Fibroblast of upper back skin (primary cell): ENCODE data around the gene MACROH2A1.

Source experiments
- DNase-seq: peaks from one replicate; pipeline ENCODE4 v3.0.0-alpha.2; 2013

Gene MACROH2A1

GRCh38 chr5:135435467-135436330 lies 36.7 kb upstream of the MACROH2A1 start:
- peak; percentile 50 for DNase-seq

GRCh38 chr5:135434591-135435466 lies 35.8 kb upstream of the MACROH2A1 start:
- peak; percentile 72 for DNase-seq

- peak; percentile 64 for DNase-seq
Measured at GRCh38 chr5:135433681-135434426, 34.8 kb upstream of the MACROH2A1 start.

GRCh38 chr5:135432113-135432512 lies 33.1 kb upstream of the MACROH2A1 start:
- no peak for DNase-seq

- no peak for DNase-seq
Measured at GRCh38 chr5:135430135-135430437, 31.1 kb upstream of the MACROH2A1 start.

- peak; percentile 58 for DNase-seq
Measured at GRCh38 chr5:135429301-135430134, 30.5 kb upstream of the MACROH2A1 start.

- no peak for DNase-seq
Measured at GRCh38 chr5:135428586-135428985, 29.6 kb upstream of the MACROH2A1 start.

GRCh38 chr5:135426102-135427082 lies 27.4 kb upstream of the MACROH2A1 start:
- DNase-seq = peak; percentile 53

- no peak for DNase-seq
Measured at GRCh38 chr5:135425641-135426040, 26.6 kb upstream of the MACROH2A1 start.

- DNase-seq = peak; percentile 50
Measured at GRCh38 chr5:135423846-135424168, 24.8 kb upstream of the MACROH2A1 start.

GRCh38 chr5:135423146-135423845 lies 24.3 kb upstream of the MACROH2A1 start:
- DNase-seq = peak; percentile 37

GRCh38 chr5:135422419-135422818 lies 23.4 kb upstream of the MACROH2A1 start:
- no peak for DNase-seq

- no peak for DNase-seq
Measured at GRCh38 chr5:135417083-135417482, 18.1 kb upstream of the MACROH2A1 start.

GRCh38 chr5:135405082-135405481 lies 6.1 kb upstream of the MACROH2A1 start:
- DNase-seq = no peak

- DNase-seq = no peak
Measured at GRCh38 chr5:135402031-135402430, 3.0 kb upstream of the MACROH2A1 start.

GRCh38 chr5:135400866-135401265 lies 1.8 kb upstream of the MACROH2A1 start:
- DNase-seq = no peak

GRCh38 chr5:135399794-135400542 lies 937 bp upstream of the MACROH2A1 start:
- DNase-seq = no peak

- DNase-seq = no peak
Measured at GRCh38 chr5:135398160-135398854, 724 bp downstream of the MACROH2A1 start.

- no peak for DNase-seq
Measured at GRCh38 chr5:135397084-135397483, 1.9 kb downstream of the MACROH2A1 start.
